Endothelial cell of umbilical vein (primary cell): ENCODE results near the gene SECTM1. TPM values are rescaled to one million over a fixed set of nuclear protein-coding genes. Genes with fewer than 3 reads are reported as not detected.

ENCODE experiments used
- BruUV-seq: library from RNA; stranded (reverse); fragments of 400-500 nt; replicated peaks from 2 replicates; lab custom pipeline; 2021; lab: Mats Ljungman, UMichigan
- CTCF ChIA-PET: fragments of 300-600, 350-600 bp; sonication (Branson Sonifier 250); formaldehyde crosslinking; loops from one replicate; lab custom pipeline; 2021; ENCODE audit warnings: antibody characterized with exemption, inconsistent platforms; lab: Charles Lee
- POLR2A ChIA-PET: fragments of 300-600, 350-600 bp; sonication (Branson Sonifier 250); formaldehyde crosslinking; loops from one replicate; lab custom pipeline; 2021; ENCODE audit warnings: antibody characterized with exemption, inconsistent platforms; lab: Charles Lee
- DNase-seq: peaks from one replicate; pipeline ENCODE4 v3.0.0-alpha.2; 2011; ENCODE audit warnings: low read depth, low spot score
- FAIRE-seq: peaks from 2 replicates; lab custom pipeline; 2011; peaks lifted over from hg19 to GRCh38; lab: Jason Lieb, UNC
- H2AFZ ChIP-seq: 2 replicates; pipeline ENCODE4 v1.6.0; 2012; ENCODE audit warnings: low read depth, low read length, control low read depth, inconsistent platforms
- H3K27ac ChIP-seq: 2 replicates; pipeline ENCODE4 v1.5.1; 2011; ENCODE audit warnings: low read depth, mild to moderate bottlenecking, control low read depth, low read length, moderate library complexity; ENCODE audit not compliant: insufficient read depth
- H3K27me3 ChIP-seq, 2 experiments: 2 replicates each; pipeline versions ENCODE4 v1.6.0 to v1.6.1; 2011; ENCODE audit warnings: low read length in 2 of 2, mixed read lengths in 1 of 2; ENCODE audit not compliant: control insufficient read depth in 2 of 2, insufficient read depth in 2 of 2
- H3K36me3 ChIP-seq, 2 experiments: 2 replicates in 1 of 2; 3 replicates in 1 of 2; pipeline ENCODE4 v1.5.1; 2011; ENCODE audit warnings: low read length in 2 of 2, mild to moderate bottlenecking in 1 of 2, moderate library complexity in 1 of 2; ENCODE audit not compliant: control insufficient read depth in 2 of 2, insufficient read depth in 2 of 2; ENCODE audit errors: extremely low read depth in 1 of 2
- H3K4me1 ChIP-seq: 3 replicates; pipeline ENCODE4 v1.5.1; 2011; ENCODE audit warnings: mild to moderate bottlenecking, low read length; ENCODE audit not compliant: control insufficient read depth, insufficient read depth; ENCODE audit errors: extremely low read depth
- H3K4me2 ChIP-seq: 2 replicates; pipeline ENCODE4 v1.6.1; 2011; ENCODE audit warnings: low read length, control low read depth, mixed read lengths; ENCODE audit not compliant: insufficient read depth
- H3K4me3 ChIP-seq, 3 experiments: fragments of 200-600 bp in 1 of 3; sonication (generic), shearing (Covaris generic) in 1 of 3; replicated peaks in 1 of 3; 2 replicates each; pipeline ENCODE4 v1.5.1; 2011 to 2016; ENCODE audit warnings: control low read depth in 3 of 3, low read length in 3 of 3, mild to moderate bottlenecking in 2 of 3, inconsistent platforms in 1 of 3, low read depth in 1 of 3, moderate library complexity in 1 of 3; ENCODE audit not compliant: insufficient read depth in 1 of 3
- H3K79me2 ChIP-seq: 2 replicates; pipeline ENCODE4 v1.6.0; 2012; ENCODE audit warnings: low read length, inconsistent platforms; ENCODE audit not compliant: control insufficient read depth, insufficient read depth
- H3K9ac ChIP-seq: replicated peaks from 2 replicates; pipeline ENCODE3; 2011; ENCODE audit warnings: low read length, control low read depth; ENCODE audit not compliant: insufficient read depth; ENCODE audit errors: extremely low read depth
- H3K9me1 ChIP-seq: replicated peaks from 3 replicates; pipeline ENCODE4 v1.6.0; 2011; ENCODE audit warnings: mild to moderate bottlenecking, low read length; ENCODE audit not compliant: control insufficient read depth, insufficient read depth; ENCODE audit errors: extremely low read depth
- H3K9me3 ChIP-seq: replicated peaks from 2 replicates; pipeline ENCODE4 v1.5.1; 2012; ENCODE audit warnings: low read length, inconsistent platforms; ENCODE audit not compliant: control insufficient read depth, insufficient read depth
- H4K20me1 ChIP-seq: replicated peaks from 2 replicates; pipeline ENCODE3; 2011; ENCODE audit warnings: mild to moderate bottlenecking, low read length; ENCODE audit not compliant: control insufficient read depth, insufficient read depth; ENCODE audit errors: extremely low read depth
- EZH2 ChIP-seq: IDR thresholded peaks from 2 replicates; pipeline ENCODE4 v1.6.1; 2012; ENCODE audit warnings: borderline replicate concordance, low read depth, mild to moderate bottlenecking, moderate library complexity, low read length, inconsistent platforms; ENCODE audit not compliant: severe bottlenecking
- FOS ChIP-seq: IDR thresholded peaks from 2 replicates; pipeline ENCODE4 v1.6.1; 2011; ENCODE audit warnings: mild to moderate bottlenecking, low read length, moderate library complexity, borderline replicate concordance; ENCODE audit not compliant: insufficient read depth
- GATA2 ChIP-seq: IDR thresholded peaks from 2 replicates; pipeline ENCODE4 v1.7.0; 2011; ENCODE audit warnings: low read depth, mild to moderate bottlenecking, moderate library complexity, mixed read lengths, low read length; ENCODE audit not compliant: insufficient read length, insufficient read depth
- JUN ChIP-seq: IDR thresholded peaks from 2 replicates; pipeline ENCODE4 v1.6.1; 2011; ENCODE audit warnings: borderline replicate concordance, low read depth; ENCODE audit not compliant: insufficient read length, insufficient read depth
- MYC ChIP-seq: IDR thresholded peaks from one replicate; pipeline ENCODE4 v1.6.1; 2011; ENCODE audit warnings: mild to moderate bottlenecking, low read depth, low read length
- POLR2A ChIP-seq: IDR thresholded peaks from 2 replicates; pipeline ENCODE4 v1.6.1; 2012; ENCODE audit warnings: low read depth, mild to moderate bottlenecking, control low read depth, low read length
- POLR2AphosphoS5 ChIP-seq: IDR thresholded peaks from 2 replicates; pipeline ENCODE4 v1.6.1; 2012; ENCODE audit warnings: low read depth, mild to moderate bottlenecking, control low read depth, low read length, moderate library complexity; ENCODE audit not compliant: insufficient read depth
- dilution Hi-C: fragments of 300-500 bp; cut with MboI; formaldehyde crosslinking; loops from one replicate; pipeline ENCODE4 v1.15.0; 2019; ENCODE audit warnings: low sequenced_read_pairs; ENCODE audit not compliant: extremely low pct_ligation_motif_present
- intact Hi-C: fragments of 100-400 bp; cut with micrococcal nuclease; formaldehyde crosslinking; loops from one replicate; pipeline ENCODE4 v1.10.0; 2022
- polyA plus RNA-seq, 4 experiments: library from polyadenylated mRNA; depleted of rRNA in 3 of 4; stranded (reverse) in 3 of 4; unstranded in 1 of 4; fragments of >200 nt; gene quantifications; 2 replicates each; pipeline versions ENCODE4 v1.2.1 to v1.2.3, GENCODE V29; 2011 to 2012; ENCODE audit warnings: missing spikeins in 1 of 4
- total RNA-seq: library from RNA; stranded (reverse); gene quantifications from 2 replicates; pipeline ENCODE4 v1.2.3, GENCODE V29; 2021
- TF ChIP-seq, protein P1 (sequence below): IDR thresholded peaks from 2 replicates; pipeline ENCODE4 v1.6.1; 2011; ENCODE audit not compliant: insufficient read depth, insufficient read length
- TF ChIP-seq, protein P2 (sequence below), 2 donors: IDR thresholded peaks; 1 replicate in 1 of 2; 2 replicates in 1 of 2; pipeline ENCODE4 v1.5.1; 2011; ENCODE audit warnings: low read length in 2 of 2, mild to moderate bottlenecking in 2 of 2, moderate library complexity in 2 of 2, control low read depth in 1 of 2, inconsistent platforms in 1 of 2, low read depth in 1 of 2; ENCODE audit not compliant: insufficient read depth in 1 of 2; ENCODE audit errors: extremely low read depth in 1 of 2

Gene SECTM1
- total and polyA plus RNA-seq, 2 donors (not counting 3 experiments of a cell fraction or from before 2014, with no cell fraction given) = 1.9 to 2.3 TPM

DNA sequence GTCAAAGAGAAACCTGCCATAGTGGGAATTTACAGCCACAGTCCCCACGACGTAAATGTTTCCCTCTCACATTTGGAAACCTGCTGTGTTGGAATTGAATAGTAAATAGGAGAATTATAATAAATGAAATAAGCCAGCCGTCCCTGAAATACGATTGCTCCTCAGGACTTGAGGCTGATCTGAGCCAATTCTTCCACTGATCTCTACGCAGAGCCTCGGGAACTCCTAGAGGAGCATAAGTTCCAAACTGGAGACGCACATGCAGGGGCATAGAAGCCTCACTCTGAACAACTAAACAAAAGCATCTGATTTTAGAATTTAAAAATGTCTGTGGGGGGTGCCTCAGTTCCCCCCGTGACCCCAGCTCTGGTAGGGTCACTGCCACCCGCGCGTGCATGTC, 15.3 kb upstream of the SECTM1 start:
- H3K9me1 ChIP-seq = no peaks in the 10 kb centered on the region
- ChIA-PET CTCF (interaction anchor here (1.6 kb wide), 1 partner anchor 9 kb away, joined by 3 read pairs; no protein-coding TSS in a partner anchor), POLR2A (no interaction called here)
- no peak overlapping the region for H3K9ac ChIP-seq
- no peaks in the 10 kb centered on the region for H3K4me1 ChIP-seq
- DNase-seq (no peak), FAIRE-seq (no peak)
- no peak overlapping the region for H3K4me3 ChIP-seq
- no peaks in the 10 kb centered on the region for H3K36me3 ChIP-seq
- no TSS peak for BruUV-seq
- no peak overlapping the region for H2AFZ ChIP-seq
- dilution Hi-C loops = no loop called here
- TF ChIP-seq, protein P1, sequence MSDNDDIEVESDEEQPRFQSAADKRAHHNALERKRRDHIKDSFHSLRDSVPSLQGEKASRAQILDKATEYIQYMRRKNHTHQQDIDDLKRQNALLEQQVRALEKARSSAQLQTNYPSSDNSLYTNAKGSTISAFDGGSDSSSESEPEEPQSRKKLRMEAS = no peak
- TF ChIP-seq FOS = no peak
- TF ChIP-seq POLR2AphosphoS5 = no peak
- TF ChIP-seq JUN = no peak
- TF ChIP-seq, protein P2, sequence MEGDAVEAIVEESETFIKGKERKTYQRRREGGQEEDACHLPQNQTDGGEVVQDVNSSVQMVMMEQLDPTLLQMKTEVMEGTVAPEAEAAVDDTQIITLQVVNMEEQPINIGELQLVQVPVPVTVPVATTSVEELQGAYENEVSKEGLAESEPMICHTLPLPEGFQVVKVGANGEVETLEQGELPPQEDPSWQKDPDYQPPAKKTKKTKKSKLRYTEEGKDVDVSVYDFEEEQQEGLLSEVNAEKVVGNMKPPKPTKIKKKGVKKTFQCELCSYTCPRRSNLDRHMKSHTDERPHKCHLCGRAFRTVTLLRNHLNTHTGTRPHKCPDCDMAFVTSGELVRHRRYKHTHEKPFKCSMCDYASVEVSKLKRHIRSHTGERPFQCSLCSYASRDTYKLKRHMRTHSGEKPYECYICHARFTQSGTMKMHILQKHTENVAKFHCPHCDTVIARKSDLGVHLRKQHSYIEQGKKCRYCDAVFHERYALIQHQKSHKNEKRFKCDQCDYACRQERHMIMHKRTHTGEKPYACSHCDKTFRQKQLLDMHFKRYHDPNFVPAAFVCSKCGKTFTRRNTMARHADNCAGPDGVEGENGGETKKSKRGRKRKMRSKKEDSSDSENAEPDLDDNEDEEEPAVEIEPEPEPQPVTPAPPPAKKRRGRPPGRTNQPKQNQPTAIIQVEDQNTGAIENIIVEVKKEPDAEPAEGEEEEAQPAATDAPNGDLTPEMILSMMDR (IDR thresholded peaks at IDR 0.05; ENCODE audit: extremely low read depth in 1 of 2, insufficient read depth in 1 of 2, low read depth in 1 of 2, low read length in 2 of 2) = no peak
- no peak for TF ChIP-seq EZH2
- no peak for TF ChIP-seq MYC
- TF ChIP-seq GATA2 = no peak
- no peak for TF ChIP-seq POLR2A
- H3K27ac ChIP-seq = no peak overlapping the region
- no peaks in the 10 kb centered on the region for H3K27me3 ChIP-seq
- H3K4me2 ChIP-seq = no peak overlapping the region
- no peaks in the 10 kb centered on the region for H3K9me3 ChIP-seq
- H4K20me1 ChIP-seq = no peaks in the 10 kb centered on the region
- no peaks in the 10 kb centered on the region for H3K79me2 ChIP-seq
- intact Hi-C loops = no loop called here
